CD4-positive, alpha-beta T cell (primary cell): Measurements from ENCODE around the gene RANBP3. TPM values are rescaled to one million over a fixed set of nuclear protein-coding genes. Genes with fewer than 3 reads are reported as not detected.
"Not testable (repeated sequence)": the region's sequence is repeated elsewhere in the genome, so short reads cannot be mapped to it uniquely, and the experiment has no call there.

Experiments used
- ATAC-seq: fragments of 200-7000 bp; cut with Tn5 transposase; one replicate; pipeline ENCODE4 v1.10.0; 2022; ENCODE audit warnings: mild to moderate bottlenecking; ENCODE audit not compliant: poor library complexity
- CTCF ChIA-PET: fragments of 350-600 bp; sonication (Branson Sonifier 250); formaldehyde crosslinking; loops from one replicate; lab custom pipeline; 2021; ENCODE audit warnings: antibody characterized with exemption, inconsistent platforms; lab: Charles Lee
- POLR2A ChIA-PET: fragments of 350-600 bp; sonication (Branson Sonifier 250); formaldehyde crosslinking; loops from one replicate; lab custom pipeline; 2021; ENCODE audit warnings: antibody characterized with exemption, inconsistent platforms; lab: Charles Lee
- DNase-seq, 14 experiments: peaks; one replicate each; pipeline ENCODE4 v3.0.0-alpha.2; 2013 to 2020; ENCODE audit warnings: mixed read lengths in 2 of 14
- H3K27ac ChIP-seq, 2 donors: one replicate each; pipeline versions ENCODE4 v1.5.1 to v1.7.0; 2013; ENCODE audit warnings: low read length in 2 of 2, low read depth in 1 of 2, mild to moderate bottlenecking in 1 of 2
- H3K27me3 ChIP-seq, 2 experiments: 1 replicate in 1 of 2; 2 replicates in 1 of 2; pipeline versions ENCODE4 v1.6.1 to v1.7.0; 2013; ENCODE audit warnings: low read length in 2 of 2, control low read depth in 1 of 2, mild to moderate bottlenecking in 1 of 2, moderate library complexity in 1 of 2; ENCODE audit not compliant: insufficient read depth in 2 of 2, control insufficient read depth in 1 of 2
- H3K36me3 ChIP-seq: one replicate; pipeline ENCODE4 v1.6.1; 2013; ENCODE audit warnings: low read length, control low read depth; ENCODE audit not compliant: insufficient read depth
- H3K4me1 ChIP-seq: one replicate; pipeline ENCODE4 v1.6.1; 2013; ENCODE audit warnings: low read length, control low read depth; ENCODE audit not compliant: insufficient read depth
- H3K4me3 ChIP-seq: one replicate; pipeline ENCODE4 v1.5.1; 2013; ENCODE audit warnings: mild to moderate bottlenecking, low read length, moderate library complexity
- H3K9me3 ChIP-seq, 2 experiments: 1 replicate in 1 of 2; 2 replicates in 1 of 2; pipeline versions ENCODE4 v1.6.1 to v1.7.0; 2013; ENCODE audit warnings: low read length in 2 of 2, mild to moderate bottlenecking in 2 of 2, control low read depth in 1 of 2, moderate library complexity in 1 of 2; ENCODE audit not compliant: control insufficient read depth in 1 of 2, insufficient read depth in 1 of 2
- H3K27ac Mint-ChIP-seq: one replicate; pipeline ENCODE4 v1.8.0; 2020; ENCODE audit warnings: mixed read lengths
- H3K27me3 Mint-ChIP-seq: one replicate; pipeline ENCODE4 v1.8.0; 2021; ENCODE audit warnings: mixed read lengths
- H3K36me3 Mint-ChIP-seq: one replicate; pipeline ENCODE4 v1.8.0; 2021; ENCODE audit warnings: low read depth, mixed read lengths
- H3K4me1 Mint-ChIP-seq: one replicate; pipeline ENCODE4 v1.8.0; 2021; ENCODE audit warnings: low read depth, mixed read lengths
- H3K4me3 Mint-ChIP-seq: one replicate; pipeline ENCODE4 v1.8.0; 2020; ENCODE audit warnings: mild to moderate bottlenecking, mixed read lengths
- H3K9me3 Mint-ChIP-seq: one replicate; pipeline ENCODE4 v1.8.0; 2020; ENCODE audit warnings: mixed read lengths
- intact Hi-C, 2 experiments: fragments of 100-400 bp; cut with DNase I in 1 of 2; cut with micrococcal nuclease in 1 of 2; formaldehyde crosslinking; loops; one replicate each; pipeline versions ENCODE4 v1.15.1 to v1.9.0; 2023 to 2025; cut with DNase I, micrococcal nuclease
- total RNA-seq, 174 experiments: library from RNA in 2 of 174; stranded (reverse) in 2 of 174; gene quantifications; one replicate each; pipeline ENCODE4 v1.2.3 and lab custom pipeline; 2021 to 2026
- TF ChIP-seq, protein P1 (sequence below): fragments of 200-600 bp; IDR thresholded peaks from one replicate; pipeline ENCODE4 v1.8.0; 2022; ENCODE audit warnings: antibody characterized with exemption, mild to moderate bottlenecking

Gene RANBP3
- total RNA-seq, 2 experiments from 2014 or later = 82.7 to 88.7 TPM

DNA sequence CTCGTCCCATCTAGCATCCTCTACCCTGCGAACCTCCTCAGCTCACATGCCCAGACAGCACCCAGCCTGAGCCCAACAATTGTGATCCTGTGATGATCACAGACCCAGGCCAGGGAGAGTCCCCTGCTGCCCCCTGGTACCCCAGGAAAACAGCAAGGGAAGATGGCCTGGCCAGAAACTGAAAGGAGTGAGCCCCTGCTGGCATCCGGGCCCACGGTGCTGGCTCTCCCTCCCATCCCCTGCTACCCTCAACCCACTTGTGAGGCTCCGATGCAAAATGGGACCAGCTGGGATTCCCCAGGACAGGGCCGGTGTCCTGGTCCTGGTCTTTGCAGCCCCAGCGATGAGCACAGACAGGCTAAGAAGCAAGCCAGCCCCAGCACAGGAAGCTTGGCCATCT lies 14.1 kb downstream of the RANBP3 start:
- H3K36me3 ChIP-seq = peaks cover 12% of the 10 kb centered on the region
- Mint-ChIP-seq H3K27ac (peak overlapping the region; percentile 98), H3K27me3 (no peaks in the 10 kb centered on the region), H3K36me3 (peaks cover 33% of the 10 kb centered on the region), H3K9me3 (no peaks in the 10 kb centered on the region), H3K4me1 (peaks cover 97% of the 10 kb centered on the region), H3K4me3 (no peak overlapping the region)
- peaks cover 96% of the 10 kb centered on the region for H3K4me1 ChIP-seq
- DNase-seq = no peak
- no peak overlapping the region for H3K4me3 ChIP-seq
- ChIA-PET CTCF (no interaction called here), POLR2A (no interaction called here)
- TF ChIP-seq, protein P1, sequence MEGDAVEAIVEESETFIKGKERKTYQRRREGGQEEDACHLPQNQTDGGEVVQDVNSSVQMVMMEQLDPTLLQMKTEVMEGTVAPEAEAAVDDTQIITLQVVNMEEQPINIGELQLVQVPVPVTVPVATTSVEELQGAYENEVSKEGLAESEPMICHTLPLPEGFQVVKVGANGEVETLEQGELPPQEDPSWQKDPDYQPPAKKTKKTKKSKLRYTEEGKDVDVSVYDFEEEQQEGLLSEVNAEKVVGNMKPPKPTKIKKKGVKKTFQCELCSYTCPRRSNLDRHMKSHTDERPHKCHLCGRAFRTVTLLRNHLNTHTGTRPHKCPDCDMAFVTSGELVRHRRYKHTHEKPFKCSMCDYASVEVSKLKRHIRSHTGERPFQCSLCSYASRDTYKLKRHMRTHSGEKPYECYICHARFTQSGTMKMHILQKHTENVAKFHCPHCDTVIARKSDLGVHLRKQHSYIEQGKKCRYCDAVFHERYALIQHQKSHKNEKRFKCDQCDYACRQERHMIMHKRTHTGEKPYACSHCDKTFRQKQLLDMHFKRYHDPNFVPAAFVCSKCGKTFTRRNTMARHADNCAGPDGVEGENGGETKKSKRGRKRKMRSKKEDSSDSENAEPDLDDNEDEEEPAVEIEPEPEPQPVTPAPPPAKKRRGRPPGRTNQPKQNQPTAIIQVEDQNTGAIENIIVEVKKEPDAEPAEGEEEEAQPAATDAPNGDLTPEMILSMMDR = no peak
- intact Hi-C loops = loop anchor here (2.0 to 5.0 kb wide), 2 partner anchors 15 to 57 kb away; no protein-coding TSS in a partner anchor
- no peak for ATAC-seq
- H3K9me3 ChIP-seq = no peaks in the 10 kb centered on the region
- H3K27ac ChIP-seq = peak overlapping the region; percentile 86 to 91
- H3K27me3 ChIP-seq = no peaks in the 10 kb centered on the region

DNA sequence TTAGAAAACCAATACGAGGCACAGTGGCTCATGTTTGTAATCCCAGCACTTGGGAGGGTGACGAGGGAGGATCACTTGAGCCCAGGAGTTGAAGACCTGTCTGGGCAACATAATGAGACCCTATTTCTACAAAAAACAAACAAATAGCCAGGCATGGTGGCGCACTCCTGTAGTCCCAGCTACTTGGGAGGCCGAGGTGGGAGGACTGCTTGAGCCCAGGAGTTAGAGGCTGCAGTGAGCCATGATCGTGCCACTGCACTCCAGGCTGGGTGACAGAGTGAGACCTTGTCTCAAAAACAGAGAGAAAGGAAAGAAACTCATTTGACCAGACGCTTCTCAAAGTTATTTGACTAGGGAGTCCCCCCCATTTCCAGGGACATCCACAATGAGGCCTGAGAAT lies 14.7 kb downstream of the RANBP3 start:
- DNase-seq, ATAC-seq, H3K9me3 Mint-ChIP-seq, H3K4me3 Mint-ChIP-seq, H3K9me3 ChIP-seq, H3K4me3 ChIP-seq, H3K27me3 ChIP-seq, H3K27me3 Mint-ChIP-seq: not testable (repeated sequence)
- peaks cover 97% of the 10 kb centered on the region for H3K4me1 Mint-ChIP-seq
- POLR2A ChIA-PET = interaction anchor here (1.8 kb wide), 1 partner anchor 59 kb away, joined by 6 read pairs; no protein-coding TSS in a partner anchor
- intact Hi-C loops = loop anchor here (2.0 to 5.0 kb wide), 2 partner anchors 14 to 56 kb away; no protein-coding TSS in a partner anchor
- peaks cover 15% of the 10 kb centered on the region for H3K36me3 ChIP-seq
- H3K36me3 Mint-ChIP-seq = peaks cover 33% of the 10 kb centered on the region
- CTCF ChIA-PET = interaction anchor here (1.0 to 1.4 kb wide), 2 partner anchors 13 to 17 kb away, joined by 3 to 4 read pairs; no protein-coding TSS in a partner anchor
- peak overlapping the region; percentile 86 to 91 for H3K27ac ChIP-seq
- H3K27ac Mint-ChIP-seq = peak overlapping the region; percentile 98
- H3K4me1 ChIP-seq = peaks cover 96% of the 10 kb centered on the region

DNA sequence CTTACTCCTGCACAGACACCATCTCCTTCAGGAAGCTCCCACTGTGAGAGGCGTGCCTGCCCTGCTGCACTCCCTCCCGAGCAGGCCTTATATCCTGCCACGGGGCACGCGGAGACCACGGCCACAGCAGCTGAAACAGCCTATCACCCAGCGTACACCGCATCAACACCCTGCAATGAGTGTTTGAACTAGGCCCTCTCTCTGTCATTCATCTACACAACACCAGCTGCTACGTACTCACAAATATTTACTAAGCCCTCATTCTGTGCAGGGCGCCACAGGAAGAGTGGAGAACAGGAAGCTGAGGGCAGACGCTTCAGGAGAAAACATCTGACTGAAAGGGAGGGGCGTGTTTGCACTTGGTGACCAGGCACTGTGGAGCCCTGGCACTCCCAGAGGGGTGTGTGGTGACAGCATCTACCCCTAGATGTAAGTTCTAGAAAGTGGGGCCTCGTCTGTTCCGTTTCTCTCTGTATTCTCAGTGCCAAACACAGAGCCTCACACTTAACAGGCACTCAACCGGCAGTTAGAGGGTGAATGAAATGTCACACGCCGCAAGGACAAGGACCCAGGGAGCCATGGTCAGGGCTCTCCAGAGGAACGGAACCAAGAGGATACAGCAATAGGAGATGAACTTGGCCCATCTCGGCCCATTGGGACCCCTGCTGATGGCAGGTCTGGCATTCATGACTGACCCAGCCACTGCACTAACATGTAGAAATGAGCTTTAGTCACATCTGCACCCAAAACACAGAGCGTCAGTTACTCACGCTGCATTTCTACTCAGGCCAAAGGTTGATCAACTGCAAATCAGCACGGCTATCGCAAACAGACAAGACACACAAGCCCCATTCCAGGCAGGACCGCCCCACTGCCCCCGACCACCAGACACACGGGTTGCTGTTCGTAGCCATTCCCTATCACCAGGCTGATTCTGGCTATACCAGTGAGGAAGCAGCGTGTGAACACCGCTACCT lies 15.7 kb downstream of the RANBP3 start:
- no peaks in the 10 kb centered on the region for H3K9me3 ChIP-seq
- Mint-ChIP-seq H3K27ac (peak overlapping the region; percentile 98), H3K9me3 (no peaks in the 10 kb centered on the region), H3K4me3 (peak overlapping the region; percentile 81), H3K27me3 (no peaks in the 10 kb centered on the region), H3K36me3 (peaks cover 36% of the 10 kb centered on the region), H3K4me1 (peaks cover 97% of the 10 kb centered on the region)
- intact Hi-C loops = loop anchor here (1.0 to 5.0 kb wide), 5 partner anchors 9 to 58 kb away; partner anchors contain the start of gene VMAC (in 1 of the 2)
- H3K4me3 ChIP-seq = peak overlapping the region; percentile 41
- ChIA-PET CTCF (interaction anchor here (0.7 to 2.0 kb wide), 10 partner anchors 8 to 158 kb away, joined by 3 to 19 read pairs (median 6); partner anchors contain the start of genes NDUFA11, RANBP3 and VMAC), POLR2A (interaction anchor here (0.6 to 3.7 kb wide), 22 partner anchors 8 to 1667 kb away, joined by 3 to 93 read pairs (median 4); partner anchors contain the start of genes CATSPERD, DENND1C, KHSRP and LONP1)
- peaks cover 94% of the 10 kb centered on the region for H3K4me1 ChIP-seq
- H3K36me3 ChIP-seq = peaks cover 19% of the 10 kb centered on the region
- no peaks in the 10 kb centered on the region for H3K27me3 ChIP-seq
- TF ChIP-seq, protein P1 = no peak
- peak overlapping the region; percentile 86 to 91 for H3K27ac ChIP-seq
- peak; percentile 93 for ATAC-seq
- peak; percentile 60 to 93 (median 79) for DNase-seq

DNA sequence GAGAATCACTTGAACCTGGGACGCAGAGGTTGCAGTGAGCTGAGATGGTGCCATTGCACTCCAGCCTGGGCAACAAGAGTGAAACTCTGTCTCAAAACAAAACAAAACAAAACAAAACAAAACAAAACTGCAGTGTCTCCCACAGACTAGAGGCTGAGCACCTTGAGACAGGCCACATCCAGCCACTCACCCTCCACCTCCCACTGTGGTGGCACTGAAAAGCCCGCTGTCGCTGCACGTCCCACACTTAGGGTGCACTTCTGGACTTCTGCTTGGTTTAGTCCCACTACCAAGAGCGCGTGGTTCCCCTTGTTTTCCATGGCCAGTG lies 16.3 kb downstream of the RANBP3 start:
- Mint-ChIP-seq H3K4me1 (peaks cover 97% of the 10 kb centered on the region), H3K27ac (peak overlapping the region; percentile 98), H3K36me3 (peaks cover 37% of the 10 kb centered on the region), H3K4me3 (peak overlapping the region; percentile 81)
- not testable (repeated sequence) for H3K27me3 ChIP-seq, H3K9me3 ChIP-seq, H3K27me3 Mint-ChIP-seq, H3K9me3 Mint-ChIP-seq, DNase-seq
- peak overlapping the region; percentile 86 to 91 for H3K27ac ChIP-seq
- CTCF ChIA-PET = interaction anchor here (0.7 to 2.0 kb wide), 8 partner anchors 8 to 158 kb away, joined by 3 to 19 read pairs (median 8); partner anchors contain the start of genes NDUFA11, RANBP3 and VMAC
- H3K36me3 ChIP-seq = peaks cover 25% of the 10 kb centered on the region
- H3K4me1 ChIP-seq = peaks cover 99% of the 10 kb centered on the region
- intact Hi-C loops = loop anchor here in 1 of 2 experiments (5.0 kb wide), 1 partner anchor 54 kb away; no protein-coding TSS in a partner anchor
- POLR2A ChIA-PET = interaction anchor here (0.6 to 3.7 kb wide), 19 partner anchors 8 to 1108 kb away, joined by 3 to 93 read pairs (median 5); partner anchors contain the start of genes CATSPERD, DENND1C, LONP1 and NDUFA11
- ATAC-seq = peak; percentile 12
- H3K4me3 ChIP-seq = peak overlapping the region; percentile 41
